ENCODE results near the gene TSPAN13. TPM values are rescaled to one million over a fixed set of nuclear protein-coding genes. Genes with fewer than 3 reads are reported as not detected.
A peak's percentile ranks its signal among the peaks of the same experiment; 100 is the strongest.

The TSPAN13 gene
- total RNA-seq, 1 donor from 2014 or later = 56.0 TPM

DNA sequence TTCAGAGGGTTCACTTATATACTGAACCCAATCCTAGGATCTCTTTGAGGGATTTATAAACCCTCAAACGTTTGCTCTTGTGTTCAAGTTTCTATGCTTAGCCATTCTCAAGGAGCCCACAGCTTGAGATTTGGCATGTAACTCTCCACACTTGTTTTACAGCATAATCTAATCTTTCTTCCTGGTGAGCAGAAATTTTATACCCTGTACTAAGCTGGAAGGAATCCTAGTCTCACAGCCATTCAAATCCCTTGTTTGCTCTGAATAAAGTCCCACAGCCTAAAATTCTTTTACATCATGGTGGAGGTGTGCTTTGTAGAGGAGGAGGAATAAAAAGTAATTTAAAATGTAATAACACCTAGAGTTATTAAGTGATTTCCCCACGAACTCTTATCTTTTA lies 56.6 kb downstream of the TSPAN13 start:
- Mint-ChIP-seq H3K36me3 (ENCODE audit: low read depth, unreplicated experiment) (no peaks in the 10 kb centered on the region), H3K27ac (ENCODE audit: unreplicated experiment) (no peak overlapping the region), H3K9me3 (ENCODE audit: unreplicated experiment) (no peaks in the 10 kb centered on the region), H3K27me3 (ENCODE audit: low read depth, unreplicated experiment) (no peaks in the 10 kb centered on the region), H3K4me1 (ENCODE audit: low read depth, unreplicated experiment) (peaks cover 9% of the 10 kb centered on the region), H3K4me3 (ENCODE audit: unreplicated experiment) (no peak overlapping the region)
- Histone ChIP-seq H3K9me3 (ENCODE audit: insufficient read depth, low read depth, low read length) (no peaks in the 10 kb centered on the region), H3K4me3 (ENCODE audit: insufficient read depth, low read depth, low read length) (no peak overlapping the region), H3K27me3 (ENCODE audit: insufficient read depth, low read length) (no peaks in the 10 kb centered on the region), H2AFZ (ENCODE audit: low read depth, low read length) (no peak overlapping the region), H3K4me1 (ENCODE audit: insufficient read depth, low read length) (no peaks in the 10 kb centered on the region), H3K4me2 (ENCODE audit: low read length) (no peak overlapping the region), H3K79me2 (ENCODE audit: insufficient read depth, low read length) (no peaks in the 10 kb centered on the region), H4K20me1 (ENCODE audit: insufficient read depth, low read length) (no peaks in the 10 kb centered on the region), H3K27ac (ENCODE audit: low read depth, low read length) (no peak overlapping the region), H3K36me3 (ENCODE audit: insufficient read depth, low read length) (no peaks in the 10 kb centered on the region), H3K9ac (ENCODE audit: low read length) (no peak overlapping the region)
- no peak for TF ChIP-seq EZH2 (IDR thresholded peaks at IDR 0.05; ENCODE audit: insufficient read depth, low read length)
- TF ChIP-seq, protein P1, sequence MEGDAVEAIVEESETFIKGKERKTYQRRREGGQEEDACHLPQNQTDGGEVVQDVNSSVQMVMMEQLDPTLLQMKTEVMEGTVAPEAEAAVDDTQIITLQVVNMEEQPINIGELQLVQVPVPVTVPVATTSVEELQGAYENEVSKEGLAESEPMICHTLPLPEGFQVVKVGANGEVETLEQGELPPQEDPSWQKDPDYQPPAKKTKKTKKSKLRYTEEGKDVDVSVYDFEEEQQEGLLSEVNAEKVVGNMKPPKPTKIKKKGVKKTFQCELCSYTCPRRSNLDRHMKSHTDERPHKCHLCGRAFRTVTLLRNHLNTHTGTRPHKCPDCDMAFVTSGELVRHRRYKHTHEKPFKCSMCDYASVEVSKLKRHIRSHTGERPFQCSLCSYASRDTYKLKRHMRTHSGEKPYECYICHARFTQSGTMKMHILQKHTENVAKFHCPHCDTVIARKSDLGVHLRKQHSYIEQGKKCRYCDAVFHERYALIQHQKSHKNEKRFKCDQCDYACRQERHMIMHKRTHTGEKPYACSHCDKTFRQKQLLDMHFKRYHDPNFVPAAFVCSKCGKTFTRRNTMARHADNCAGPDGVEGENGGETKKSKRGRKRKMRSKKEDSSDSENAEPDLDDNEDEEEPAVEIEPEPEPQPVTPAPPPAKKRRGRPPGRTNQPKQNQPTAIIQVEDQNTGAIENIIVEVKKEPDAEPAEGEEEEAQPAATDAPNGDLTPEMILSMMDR (IDR thresholded peaks at IDR 0.05; ENCODE audit: insufficient read depth, low read depth, low read length) = no peak
- DNase-seq (ENCODE audit: low read depth) (peak; percentile 16), FAIRE-seq (no peak)

DNA sequence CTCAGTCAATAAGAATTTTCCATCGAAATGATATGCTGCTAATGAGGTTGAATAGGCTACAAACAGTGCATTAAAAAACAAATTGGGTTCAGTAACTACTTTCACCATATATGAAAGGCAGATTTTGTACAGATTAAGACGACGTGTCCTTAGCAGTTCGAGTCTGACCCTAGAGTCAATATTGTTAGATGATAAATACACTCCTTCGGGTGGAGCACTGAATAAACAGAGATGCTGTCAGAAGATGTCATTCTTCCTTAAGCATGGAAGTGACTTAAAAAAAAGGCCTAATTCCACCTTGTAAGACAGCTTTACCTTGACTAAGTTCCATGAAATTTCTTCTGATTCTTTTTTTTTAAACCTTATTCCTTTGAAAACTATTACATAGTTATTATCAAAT lies 57.0 kb downstream of the TSPAN13 start:
- Histone ChIP-seq H3K4me1 (ENCODE audit: insufficient read depth, low read length) (no peaks in the 10 kb centered on the region), H3K27ac (ENCODE audit: low read depth, low read length) (no peak overlapping the region), H3K79me2 (ENCODE audit: insufficient read depth, low read length) (no peaks in the 10 kb centered on the region), H3K9me3 (ENCODE audit: insufficient read depth, low read depth, low read length) (no peaks in the 10 kb centered on the region), H4K20me1 (ENCODE audit: insufficient read depth, low read length) (no peaks in the 10 kb centered on the region), H3K36me3 (ENCODE audit: insufficient read depth, low read length) (no peaks in the 10 kb centered on the region), H3K27me3 (ENCODE audit: insufficient read depth, low read length) (no peaks in the 10 kb centered on the region), H3K4me2 (ENCODE audit: low read length) (no peak overlapping the region), H3K9ac (ENCODE audit: low read length) (no peak overlapping the region), H3K4me3 (ENCODE audit: insufficient read depth, low read depth, low read length) (no peak overlapping the region), H2AFZ (ENCODE audit: low read depth, low read length) (no peak overlapping the region)
- Mint-ChIP-seq H3K9me3 (ENCODE audit: unreplicated experiment) (no peaks in the 10 kb centered on the region), H3K4me1 (ENCODE audit: low read depth, unreplicated experiment) (peaks cover 9% of the 10 kb centered on the region), H3K27ac (ENCODE audit: unreplicated experiment) (no peak overlapping the region), H3K36me3 (ENCODE audit: low read depth, unreplicated experiment) (no peaks in the 10 kb centered on the region), H3K4me3 (ENCODE audit: unreplicated experiment) (no peak overlapping the region), H3K27me3 (ENCODE audit: low read depth, unreplicated experiment) (no peaks in the 10 kb centered on the region)
- no peak for FAIRE-seq
- DNase-seq (ENCODE audit: low read depth) = no peak
- TF ChIP-seq EZH2 (IDR thresholded peaks at IDR 0.05; ENCODE audit: insufficient read depth, low read length) = no peak
- TF ChIP-seq, protein P1 (IDR thresholded peaks at IDR 0.05; ENCODE audit: insufficient read depth, low read depth, low read length) = no peak

DNA sequence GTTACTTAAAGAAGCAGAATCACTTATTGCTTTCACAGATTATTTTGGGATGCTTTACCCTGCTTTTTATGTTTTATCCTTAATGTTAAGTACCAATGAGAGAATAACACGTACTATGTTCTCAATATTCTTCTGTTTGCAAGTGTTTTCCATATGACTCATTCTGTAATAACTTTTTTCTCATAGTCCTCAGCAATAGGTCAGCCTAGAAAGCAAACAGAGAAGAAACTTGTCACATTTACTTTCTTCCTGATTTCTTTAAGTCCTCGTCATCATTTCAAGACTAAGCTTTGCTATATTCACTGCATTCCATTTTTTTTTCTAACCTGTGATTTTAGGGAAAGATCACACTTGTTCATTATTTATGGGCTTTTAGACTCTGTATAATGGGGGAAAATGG lies 58.0 kb downstream of the TSPAN13 start:
- peaks cover 5% of the 10 kb centered on the region for H3K27me3 Mint-ChIP-seq (ENCODE audit: low read depth, unreplicated experiment)
- TF ChIP-seq EZH2 (IDR thresholded peaks at IDR 0.05; ENCODE audit: insufficient read depth, low read length) = no peak
- TF ChIP-seq, protein P1 (IDR thresholded peaks at IDR 0.05; ENCODE audit: insufficient read depth, low read depth, low read length) = no peak
- no peak overlapping the region for H3K27ac Mint-ChIP-seq (ENCODE audit: unreplicated experiment)
- H3K9ac ChIP-seq (ENCODE audit: low read length) = no peak overlapping the region
- H3K36me3 ChIP-seq (ENCODE audit: insufficient read depth, low read length) = no peaks in the 10 kb centered on the region
- H3K9me3 ChIP-seq (ENCODE audit: insufficient read depth, low read depth, low read length) = no peaks in the 10 kb centered on the region
- H3K79me2 ChIP-seq (ENCODE audit: insufficient read depth, low read length) = no peaks in the 10 kb centered on the region
- no peak overlapping the region for H3K4me3 ChIP-seq (ENCODE audit: insufficient read depth, low read depth, low read length)
- H3K9me3 Mint-ChIP-seq (ENCODE audit: unreplicated experiment) = no peaks in the 10 kb centered on the region
- no peaks in the 10 kb centered on the region for H4K20me1 ChIP-seq (ENCODE audit: insufficient read depth, low read length)
- H3K27me3 ChIP-seq (ENCODE audit: insufficient read depth, low read length) = no peaks in the 10 kb centered on the region
- peak overlapping the region; percentile 38 for H3K4me2 ChIP-seq (ENCODE audit: low read length)
- DNase-seq (ENCODE audit: low read depth) = peak; percentile 74
- FAIRE-seq = peak; percentile 26
- peak overlapping the region; percentile 30 for H3K27ac ChIP-seq (ENCODE audit: low read depth, low read length)
- H3K4me1 Mint-ChIP-seq (ENCODE audit: low read depth, unreplicated experiment) = peaks cover 9% of the 10 kb centered on the region
- H3K4me3 Mint-ChIP-seq (ENCODE audit: unreplicated experiment) = no peak overlapping the region
- no peaks in the 10 kb centered on the region for H3K36me3 Mint-ChIP-seq (ENCODE audit: low read depth, unreplicated experiment)
- H2AFZ ChIP-seq (ENCODE audit: low read depth, low read length) = no peak overlapping the region
- H3K4me1 ChIP-seq (ENCODE audit: insufficient read depth, low read length) = no peaks in the 10 kb centered on the region
